ENCODE measurements around the gene CA9. TPM values are rescaled to one million over a fixed set of nuclear protein-coding genes. Genes with fewer than 3 reads are reported as not detected.
A peak's percentile ranks its signal among the peaks of the same experiment; 100 is the strongest.

Gene CA9
- polyA plus RNA-seq, 5 donors = 0.51 to 1.3 (median 1.1) TPM

GRCh38 chr9:35675204-35675603 lies 1.5 kb downstream of the CA9 start:
- no peak for DNase-seq

- DNase-seq = peak; percentile 75 to 76
Measured at GRCh38 chr9:35675732-35676392, 2.1 kb downstream of the CA9 start.

- DNase-seq = no peak
Measured at GRCh38 chr9:35679091-35679490, 5.4 kb downstream of the CA9 start.

GRCh38 chr9:35679766-35680330 lies 6.1 kb downstream of the CA9 start:
- DNase-seq = no peak

GRCh38 chr9:35680331-35681105 lies 6.8 kb downstream of the CA9 start:
- no peak for DNase-seq

- no peak for DNase-seq
Measured at GRCh38 chr9:35681341-35682002, 7.7 kb downstream of the CA9 start.

- DNase-seq = no peak
Measured at GRCh38 chr9:35682051-35682450, 8.3 kb downstream of the CA9 start.

GRCh38 chr9:35682520-35683315 lies 9.0 kb downstream of the CA9 start:
- no peak for DNase-seq

GRCh38 chr9:35683323-35683722 lies 9.6 kb downstream of the CA9 start:
- no peak for DNase-seq

GRCh38 chr9:35684921-35685320 lies 11.2 kb downstream of the CA9 start:
- no peak for DNase-seq

- no peak for DNase-seq
Measured at GRCh38 chr9:35685506-35685905, 11.8 kb downstream of the CA9 start.

GRCh38 chr9:35686222-35687203 lies 12.8 kb downstream of the CA9 start:
- no peak for DNase-seq

GRCh38 chr9:35687306-35687705 lies 13.6 kb downstream of the CA9 start:
- no peak for DNase-seq

- DNase-seq = no peak
Measured at GRCh38 chr9:35687972-35688557, 14.3 kb downstream of the CA9 start.

GRCh38 chr9:35688558-35689541 lies 15.1 kb downstream of the CA9 start:
- DNase-seq = no peak

- DNase-seq = peak; percentile 79 to 82
Measured at GRCh38 chr9:35689542-35690293, 16.0 kb downstream of the CA9 start, which contains the start of gene TPM2. TPM2 (minus strand) TSS chr9:35689925; CDS start chr9:35689817, 108 bp downstream.

GRCh38 chr9:35690294-35690613 lies 16.5 kb downstream of the CA9 start:
- peak in 1 of 2 donors; percentile 45 for DNase-seq

Data from right lung (tissue), 5 donors.